SK-N-SH treated with all-trans-retinoic acid at 6 μM for 48 hours (cell line): Measurements from ENCODE around the gene FPGS.

Experiments used
- ARNTL ChIP-seq: fragments of 450-650 bp; formaldehyde crosslinking; IDR thresholded peaks from 2 replicates; pipeline ENCODE4 v1.5.0; 2020; ENCODE audit warnings: low read depth, mild to moderate bottlenecking, moderate library complexity, borderline replicate concordance
- TF ChIP-seq, protein P1 (sequence below): fragments of 250-450 bp; sonication (Bioruptor Pico); IDR thresholded peaks from 2 replicates; pipeline ENCODE4 v1.8.0; 2020; ENCODE audit warnings: mild to moderate bottlenecking, moderate library complexity, borderline replicate concordance
- TF ChIP-seq, protein P2 (sequence below): fragments of 250-450 bp; sonication (Bioruptor Pico); IDR thresholded peaks from 2 replicates; pipeline ENCODE4 v1.5.1; 2021; ENCODE audit warnings: mild to moderate bottlenecking, moderate library complexity

DNA sequence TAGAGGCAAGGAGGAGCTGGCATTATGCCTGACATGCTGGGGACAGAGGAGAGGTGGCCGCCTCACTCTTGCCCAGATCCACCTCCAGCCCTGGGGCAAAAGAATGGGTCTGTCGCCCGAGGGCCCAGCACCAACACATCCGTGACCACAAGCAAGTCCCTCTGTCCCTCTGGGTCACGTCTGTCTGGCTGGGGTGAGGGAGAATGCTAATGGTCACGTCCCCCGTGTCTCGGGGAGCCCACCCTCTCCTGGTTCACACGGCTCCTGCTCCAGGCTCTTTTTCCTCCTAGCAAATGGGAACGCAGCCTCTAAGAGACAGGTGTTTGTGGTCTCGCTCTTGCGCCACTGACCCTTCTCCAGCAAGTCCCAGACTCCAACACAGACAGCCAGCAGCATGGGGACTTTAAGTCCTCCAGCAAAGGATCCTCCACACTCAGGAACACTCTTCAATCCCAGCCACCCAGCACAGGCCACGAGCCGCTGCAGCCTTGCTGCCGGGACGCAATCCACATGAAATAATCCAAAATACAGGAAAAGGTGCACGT lies 47.7 kb downstream of the FPGS start:
- TF ChIP-seq, protein P1, sequence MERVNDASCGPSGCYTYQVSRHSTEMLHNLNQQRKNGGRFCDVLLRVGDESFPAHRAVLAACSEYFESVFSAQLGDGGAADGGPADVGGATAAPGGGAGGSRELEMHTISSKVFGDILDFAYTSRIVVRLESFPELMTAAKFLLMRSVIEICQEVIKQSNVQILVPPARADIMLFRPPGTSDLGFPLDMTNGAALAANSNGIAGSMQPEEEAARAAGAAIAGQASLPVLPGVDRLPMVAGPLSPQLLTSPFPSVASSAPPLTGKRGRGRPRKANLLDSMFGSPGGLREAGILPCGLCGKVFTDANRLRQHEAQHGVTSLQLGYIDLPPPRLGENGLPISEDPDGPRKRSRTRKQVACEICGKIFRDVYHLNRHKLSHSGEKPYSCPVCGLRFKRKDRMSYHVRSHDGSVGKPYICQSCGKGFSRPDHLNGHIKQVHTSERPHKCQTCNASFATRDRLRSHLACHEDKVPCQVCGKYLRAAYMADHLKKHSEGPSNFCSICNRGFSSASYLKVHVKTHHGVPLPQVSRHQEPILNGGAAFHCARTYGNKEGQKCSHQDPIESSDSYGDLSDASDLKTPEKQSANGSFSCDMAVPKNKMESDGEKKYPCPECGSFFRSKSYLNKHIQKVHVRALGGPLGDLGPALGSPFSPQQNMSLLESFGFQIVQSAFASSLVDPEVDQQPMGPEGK = no peak
- no peak for TF ChIP-seq ARNTL (CRISPR knock-in tag)
- TF ChIP-seq, protein P2, sequence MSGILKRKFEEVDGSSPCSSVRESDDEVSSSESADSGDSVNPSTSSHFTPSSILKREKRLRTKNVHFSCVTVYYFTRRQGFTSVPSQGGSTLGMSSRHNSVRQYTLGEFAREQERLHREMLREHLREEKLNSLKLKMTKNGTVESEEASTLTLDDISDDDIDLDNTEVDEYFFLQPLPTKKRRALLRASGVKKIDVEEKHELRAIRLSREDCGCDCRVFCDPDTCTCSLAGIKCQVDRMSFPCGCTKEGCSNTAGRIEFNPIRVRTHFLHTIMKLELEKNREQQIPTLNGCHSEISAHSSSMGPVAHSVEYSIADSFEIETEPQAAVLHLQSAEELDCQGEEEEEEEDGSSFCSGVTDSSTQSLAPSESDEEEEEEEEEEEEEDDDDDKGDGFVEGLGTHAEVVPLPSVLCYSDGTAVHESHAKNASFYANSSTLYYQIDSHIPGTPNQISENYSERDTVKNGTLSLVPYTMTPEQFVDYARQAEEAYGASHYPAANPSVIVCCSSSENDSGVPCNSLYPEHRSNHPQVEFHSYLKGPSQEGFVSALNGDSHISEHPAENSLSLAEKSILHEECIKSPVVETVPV (CRISPR knock-in tag) = no peak
